C4-2B (cell line): ENCODE measurements around the gene ZNF587.
"Not testable (repeated sequence)": the region's sequence is repeated elsewhere in the genome, so short reads cannot be mapped to it uniquely, and the experiment has no call there.

Experiments used
- H3K27ac ChIP-seq: fragments of 450-650 bp; 2 replicates; pipeline ENCODE4 v1.5.1; 2017
- ZFX ChIP-seq: fragments of 450-650 bp; IDR thresholded peaks from 2 replicates; pipeline ENCODE4 v1.6.1; 2017
- TF ChIP-seq, protein P1 (sequence below): fragments of 450-650 bp; conservative IDR thresholded peaks from 2 replicates; pipeline ENCODE4 v1.5.1; 2017; ENCODE audit warnings: mild to moderate bottlenecking

The ZNF587 gene

DNA sequence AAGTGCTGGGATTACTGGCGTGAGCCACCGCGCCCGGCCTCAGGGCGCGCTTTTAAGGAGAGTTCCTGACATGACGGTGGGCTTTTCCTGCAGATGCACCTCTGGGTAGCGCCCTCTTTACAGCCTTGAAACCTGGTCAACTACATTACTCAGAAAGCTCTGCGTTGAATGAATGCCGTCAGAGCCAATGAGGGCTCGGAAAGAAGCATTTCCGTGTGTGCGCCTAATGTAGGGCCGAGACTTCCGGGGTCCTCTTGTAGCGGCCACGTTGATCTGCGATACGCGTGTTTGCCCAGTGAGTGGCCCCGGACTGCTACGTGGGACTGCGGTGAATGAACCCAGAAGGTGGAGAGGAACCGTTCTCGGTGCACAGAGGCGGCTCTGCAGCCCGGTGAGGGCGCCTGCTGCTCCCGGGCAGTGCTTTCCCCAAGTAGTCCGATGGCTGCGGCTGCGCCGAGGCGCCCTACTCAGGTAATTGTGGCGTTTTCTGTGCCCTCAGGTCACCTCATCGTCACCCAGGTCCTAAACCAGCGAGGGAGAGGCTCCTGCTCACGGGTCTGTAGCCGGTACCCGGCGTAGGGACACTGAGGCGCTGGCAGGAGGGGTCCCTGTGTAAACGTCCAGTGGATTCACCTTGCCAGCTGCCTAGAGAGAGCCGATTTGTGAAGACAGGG lies 30.0 kb upstream of the ZNF587 start:
- peak overlapping the region; percentile 86 for H3K27ac ChIP-seq
- TF ChIP-seq, protein P1, sequence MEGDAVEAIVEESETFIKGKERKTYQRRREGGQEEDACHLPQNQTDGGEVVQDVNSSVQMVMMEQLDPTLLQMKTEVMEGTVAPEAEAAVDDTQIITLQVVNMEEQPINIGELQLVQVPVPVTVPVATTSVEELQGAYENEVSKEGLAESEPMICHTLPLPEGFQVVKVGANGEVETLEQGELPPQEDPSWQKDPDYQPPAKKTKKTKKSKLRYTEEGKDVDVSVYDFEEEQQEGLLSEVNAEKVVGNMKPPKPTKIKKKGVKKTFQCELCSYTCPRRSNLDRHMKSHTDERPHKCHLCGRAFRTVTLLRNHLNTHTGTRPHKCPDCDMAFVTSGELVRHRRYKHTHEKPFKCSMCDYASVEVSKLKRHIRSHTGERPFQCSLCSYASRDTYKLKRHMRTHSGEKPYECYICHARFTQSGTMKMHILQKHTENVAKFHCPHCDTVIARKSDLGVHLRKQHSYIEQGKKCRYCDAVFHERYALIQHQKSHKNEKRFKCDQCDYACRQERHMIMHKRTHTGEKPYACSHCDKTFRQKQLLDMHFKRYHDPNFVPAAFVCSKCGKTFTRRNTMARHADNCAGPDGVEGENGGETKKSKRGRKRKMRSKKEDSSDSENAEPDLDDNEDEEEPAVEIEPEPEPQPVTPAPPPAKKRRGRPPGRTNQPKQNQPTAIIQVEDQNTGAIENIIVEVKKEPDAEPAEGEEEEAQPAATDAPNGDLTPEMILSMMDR = no peak
- TF ChIP-seq ZFX = no peak

DNA sequence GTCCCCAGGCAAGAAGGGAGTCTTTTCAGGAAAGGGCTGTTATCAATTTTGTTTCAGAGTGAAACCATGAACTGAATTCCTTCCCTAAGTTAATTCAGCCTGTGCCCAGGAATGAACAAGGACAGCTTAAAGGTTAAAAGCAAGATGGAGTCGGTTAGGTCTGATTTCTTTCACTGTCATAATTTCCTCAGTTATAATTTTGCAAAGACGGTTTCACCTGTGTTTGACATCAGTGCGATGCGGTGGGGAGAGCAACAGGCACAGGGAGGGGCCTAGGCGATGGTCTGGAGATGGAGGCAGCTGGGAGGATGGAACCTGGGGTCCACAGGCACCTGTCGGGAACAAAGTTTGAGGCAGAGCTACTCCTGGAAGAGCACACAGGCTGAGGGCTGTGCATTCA lies 29.1 kb upstream of the ZNF587 start:
- TF ChIP-seq, protein P1 = no peak
- no peak for TF ChIP-seq ZFX
- H3K27ac ChIP-seq = peak overlapping the region; percentile 86; the same call in 1 of the 2 replicates

DNA sequence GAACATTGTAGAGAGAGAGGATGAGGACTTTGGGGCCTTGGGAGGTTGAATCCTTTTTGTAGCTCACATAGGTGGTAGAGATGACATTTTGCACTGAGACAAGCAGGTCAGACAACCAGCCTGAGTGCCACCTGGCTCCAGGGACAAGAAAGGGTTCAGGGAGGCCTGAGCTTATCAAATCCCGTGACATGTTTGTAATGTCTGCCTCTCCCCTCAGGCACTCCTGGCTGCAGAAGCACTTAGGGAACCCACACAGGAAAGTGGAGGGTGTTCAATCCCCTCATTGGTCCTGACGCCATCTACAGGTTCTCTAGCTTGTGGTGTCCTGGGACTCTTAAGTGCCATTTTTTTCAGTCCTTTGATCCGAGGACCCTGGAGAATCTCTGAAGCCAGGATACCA lies 28.6 kb upstream of the ZNF587 start:
- not testable (repeated sequence) for H3K27ac ChIP-seq

DNA sequence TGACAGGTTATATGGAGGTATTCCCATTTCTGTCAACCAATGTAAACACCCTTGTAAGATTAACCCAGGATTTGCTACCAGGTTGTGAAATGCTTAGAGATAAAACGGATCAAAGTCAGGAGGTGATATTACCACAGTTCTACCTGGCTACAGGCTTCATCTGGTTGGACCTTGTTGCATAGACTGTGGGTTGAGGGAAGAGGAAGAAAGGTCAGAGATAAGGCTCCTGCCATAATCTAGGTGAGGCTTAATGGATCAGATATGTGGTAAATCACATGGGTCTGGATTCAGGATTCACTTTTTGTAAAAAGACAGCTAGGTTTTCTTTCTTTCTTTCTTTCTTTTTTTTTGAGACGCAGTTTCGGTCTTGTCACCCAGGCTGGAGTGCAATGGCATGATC lies 28.2 kb upstream of the ZNF587 start:
- H3K27ac ChIP-seq = not testable (repeated sequence)

DNA sequence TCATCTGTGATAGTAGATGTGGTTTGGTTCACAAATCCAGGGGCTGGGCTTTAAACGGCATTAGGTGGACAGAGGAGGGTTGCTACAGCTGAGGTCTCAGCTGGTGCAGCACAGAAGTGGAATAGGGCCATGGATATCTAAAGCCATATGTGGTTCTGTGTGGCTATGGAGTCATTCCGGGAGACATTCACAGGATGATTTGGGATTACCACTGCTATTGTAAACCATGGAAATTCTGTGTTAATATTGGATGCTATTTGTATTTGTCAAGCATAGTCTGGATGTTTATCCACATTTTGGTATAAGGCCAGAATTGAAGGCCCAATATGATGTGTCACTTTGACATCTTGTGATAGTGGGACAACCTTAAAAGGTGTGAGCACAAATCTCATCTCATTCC lies 26.5 kb upstream of the ZNF587 start:
- not testable (repeated sequence) for H3K27ac ChIP-seq

DNA sequence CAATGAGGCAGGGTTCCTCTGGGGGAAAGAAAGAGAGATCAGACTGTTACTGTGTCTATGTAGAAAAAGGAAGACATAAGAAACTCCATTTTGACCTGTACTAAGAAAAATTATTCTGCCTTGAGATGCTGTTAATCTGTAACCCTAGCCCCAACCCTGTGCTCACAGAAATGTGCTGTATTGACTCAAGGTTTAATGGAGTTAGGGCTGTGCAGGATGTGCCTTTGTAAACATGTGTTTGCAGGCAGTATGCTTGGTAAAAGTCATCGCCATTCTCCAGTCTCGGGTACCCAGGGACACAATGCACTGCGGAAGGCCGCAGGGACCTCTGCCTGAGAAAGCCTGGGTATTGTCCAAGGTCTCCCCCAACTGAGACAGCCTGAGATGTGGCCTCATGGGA lies 26.1 kb upstream of the ZNF587 start:
- not testable (repeated sequence) for H3K27ac ChIP-seq

DNA sequence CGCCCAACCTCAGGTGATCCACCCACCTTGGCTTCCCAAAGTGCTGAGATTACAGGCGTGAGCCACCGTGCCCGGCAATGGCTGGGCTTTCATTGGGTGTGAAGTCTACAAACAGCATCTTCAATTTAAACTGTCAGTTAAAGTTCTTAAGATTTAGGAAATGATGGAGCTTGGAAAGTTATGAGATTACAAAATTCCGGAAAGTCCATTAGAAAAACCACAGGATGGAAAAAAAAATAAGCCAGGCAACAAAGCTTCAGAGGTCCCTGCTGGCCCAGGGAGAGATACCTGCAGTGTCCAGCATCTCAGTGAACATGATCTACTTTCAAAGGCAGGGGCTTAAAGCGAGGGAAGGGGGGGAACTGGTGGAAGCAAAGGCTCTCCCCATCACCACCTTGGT lies 24.1 kb upstream of the ZNF587 start:
- H3K27ac ChIP-seq = no peak overlapping the region
- no peak for TF ChIP-seq ZFX
- TF ChIP-seq, protein P1 = no peak

DNA sequence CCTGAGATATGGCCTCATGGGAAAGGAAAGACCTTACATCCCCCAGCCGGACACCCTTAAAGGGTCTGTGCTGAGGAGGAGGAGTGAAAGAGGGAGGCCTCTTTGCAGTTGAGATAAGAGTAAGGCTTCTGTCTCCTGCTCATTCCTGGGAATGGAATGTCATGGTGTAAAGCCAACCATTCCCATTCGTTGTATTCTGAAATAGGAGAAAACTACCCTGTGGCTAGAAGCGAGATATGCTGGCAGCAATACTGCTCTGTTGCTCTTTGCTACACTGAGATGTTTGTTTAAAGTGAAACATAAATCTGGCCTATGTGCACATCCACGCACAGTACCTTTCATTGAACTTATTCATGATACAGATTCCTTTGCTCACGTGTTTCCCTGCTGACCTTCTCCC lies 20.3 kb upstream of the ZNF587 start:
- no peak overlapping the region for H3K27ac ChIP-seq
- TF ChIP-seq, protein P1 = no peak
- no peak for TF ChIP-seq ZFX

DNA sequence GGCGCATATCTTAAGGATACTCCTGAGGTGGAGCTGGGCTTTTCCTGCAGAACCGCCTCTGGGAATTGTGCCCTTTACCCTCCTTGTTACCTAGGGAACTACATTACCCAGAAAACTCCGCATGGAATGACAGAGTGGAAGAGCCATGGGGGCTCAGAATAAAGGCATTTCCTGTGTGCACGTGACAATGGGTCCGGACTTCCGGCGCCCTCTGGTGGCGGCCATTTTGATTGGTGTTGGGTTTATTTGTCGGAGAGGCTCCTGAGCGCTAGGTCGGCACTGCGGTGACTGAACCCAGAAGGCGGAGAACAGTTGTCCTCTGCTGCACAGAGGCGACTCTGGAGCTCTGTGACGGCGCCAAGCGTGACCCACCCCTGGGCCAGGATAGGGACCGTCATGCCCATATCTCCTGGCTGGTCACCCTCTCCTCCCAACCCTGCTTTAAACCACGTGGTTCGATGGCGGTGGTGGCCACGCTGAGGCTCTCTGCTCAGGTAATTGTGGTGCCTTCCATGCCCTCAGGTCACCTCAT lies 19.5 kb upstream of the ZNF587 start, which contains the start of gene ZNF587B:
Gene ZNF587B (plus strand): TSS at position 229 of the 532 bp plus-strand sequence. CDS start 230 bp downstream, at position 459.
- no peak within 1 kb of the TSS for H3K27ac ChIP-seq

DNA sequence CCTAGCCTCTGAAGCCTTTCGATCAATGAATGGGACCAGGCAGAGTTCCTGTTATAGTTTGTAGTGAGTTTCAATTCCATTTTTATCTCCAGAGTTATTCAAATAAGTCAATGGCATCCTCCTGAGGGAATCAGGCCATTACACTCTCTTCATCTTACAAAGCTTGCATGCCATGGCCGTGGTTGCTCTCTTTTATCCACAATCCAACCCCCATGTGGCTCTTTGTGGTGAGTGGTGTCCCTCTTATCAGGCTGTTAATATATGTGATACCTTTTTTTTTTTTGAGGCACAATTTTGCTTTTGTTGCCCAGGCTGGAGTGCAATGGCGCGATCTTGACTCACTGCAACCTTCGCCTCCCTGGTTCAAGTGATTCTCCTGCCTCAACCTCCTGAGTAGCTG lies 12.7 kb upstream of the ZNF587 start:
- H3K27ac ChIP-seq = not testable (repeated sequence)

More for the DNA sequence above, 19.5 kb upstream of the ZNF587 start, which contains the start of gene ZNF587B:
- TF ChIP-seq, protein P1 = no peak; the same call in 1 of the 2 replicates
- TF ChIP-seq ZFX = no peak

DNA sequence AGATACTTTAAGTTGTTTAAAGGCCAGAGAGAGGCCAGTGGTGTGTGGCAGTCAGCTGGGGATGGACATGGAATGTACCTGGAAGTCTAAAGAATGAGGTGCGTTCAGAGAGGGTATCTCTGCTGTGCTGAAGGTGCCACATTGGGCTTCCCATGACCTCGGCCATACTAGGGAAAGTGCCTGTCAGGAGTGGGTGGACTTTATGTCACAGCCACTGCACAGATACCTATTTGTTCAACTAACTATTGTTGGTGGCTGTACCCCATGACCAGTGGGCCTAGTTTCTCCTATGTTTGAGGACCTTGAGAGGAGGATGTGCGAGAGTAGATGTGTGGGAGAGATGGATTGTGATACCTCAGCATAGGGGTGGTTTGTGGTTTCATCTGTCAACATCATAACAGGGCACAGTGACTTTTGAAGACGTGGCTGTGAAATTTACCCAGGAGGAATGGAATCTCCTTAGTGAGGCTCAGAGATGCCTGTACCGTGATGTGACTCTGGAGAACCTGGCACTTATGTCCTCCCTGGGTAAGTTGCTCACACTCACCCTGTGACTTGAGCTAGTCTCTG lies 11.0 kb upstream of the ZNF587 start:
- H3K27ac ChIP-seq = not testable (repeated sequence)
